GM20431 (cell line): Measurements from ENCODE around the gene SLC51A.
"Not testable (repeated sequence)": the region's sequence is repeated elsewhere in the genome, so short reads cannot be mapped to it uniquely, and the experiment has no call there.

Experiments
- in situ Hi-C: fragments of 300-500 bp; cut with MseI, MboI; formaldehyde crosslinking; loops from one replicate; pipeline ENCODE4 v1.15.0; 2020; ENCODE audit warnings: low sequenced_read_pairs; ENCODE audit not compliant: unreplicated experiment

Gene SLC51A

GRCh38 chr3:196216089-196216564 lies at the start of gene SLC51A:
TSS of gene SLC51A (plus strand) at chr3:196216534. CDS start at chr3:196216713, 179 bp downstream.
- in situ Hi-C loops: no loop called here

DNA sequence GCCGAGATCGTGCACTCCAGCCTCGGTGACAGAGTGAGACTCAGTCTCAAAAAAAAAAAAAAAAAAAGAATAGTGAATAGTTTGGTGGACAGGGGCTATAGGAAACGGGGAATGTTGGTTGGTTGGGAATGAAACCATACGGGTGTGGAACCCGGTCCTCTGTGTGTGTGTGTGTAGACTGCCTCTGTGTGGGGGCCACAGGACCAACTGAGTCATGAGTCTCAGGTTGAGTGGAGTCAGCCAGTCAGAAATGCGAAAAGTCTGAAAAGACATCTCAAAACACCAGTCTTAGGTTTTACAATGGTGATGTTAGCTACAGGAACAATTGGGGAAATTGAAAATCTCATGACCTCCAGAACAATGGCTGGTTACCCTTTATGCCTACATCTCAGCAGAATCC lies 49.6 kb upstream of the SLC51A start:
- in situ Hi-C loops: no loop called here

DNA sequence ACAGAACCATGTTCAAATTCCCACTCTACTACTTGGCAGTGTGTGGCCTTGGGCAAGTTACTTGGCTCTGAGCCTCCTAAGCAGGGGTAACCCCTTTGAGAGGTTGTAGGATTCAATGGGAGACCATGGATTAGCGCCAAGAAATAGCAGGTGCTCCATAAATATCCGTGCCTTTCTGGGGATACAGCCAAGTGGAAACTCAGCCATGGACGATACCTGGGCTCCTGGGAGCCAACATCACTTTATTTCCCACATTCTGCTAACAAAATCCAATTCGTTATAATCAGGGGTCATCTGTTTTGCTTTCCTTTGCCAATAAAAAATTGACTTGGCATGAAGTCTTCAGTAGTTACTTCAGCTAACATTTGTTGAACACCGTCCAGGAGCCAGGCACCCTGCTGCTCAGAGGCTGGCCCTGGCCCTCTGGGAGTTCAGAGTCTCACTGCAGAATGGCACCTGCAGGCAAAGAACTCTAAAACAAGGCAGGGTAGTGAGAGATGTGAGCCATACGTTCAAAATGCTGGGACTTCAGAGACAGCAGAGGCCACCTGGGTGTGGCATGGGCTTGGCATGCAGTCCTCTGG lies 47.4 kb upstream of the SLC51A start:
- in situ Hi-C loops: no loop called here

DNA sequence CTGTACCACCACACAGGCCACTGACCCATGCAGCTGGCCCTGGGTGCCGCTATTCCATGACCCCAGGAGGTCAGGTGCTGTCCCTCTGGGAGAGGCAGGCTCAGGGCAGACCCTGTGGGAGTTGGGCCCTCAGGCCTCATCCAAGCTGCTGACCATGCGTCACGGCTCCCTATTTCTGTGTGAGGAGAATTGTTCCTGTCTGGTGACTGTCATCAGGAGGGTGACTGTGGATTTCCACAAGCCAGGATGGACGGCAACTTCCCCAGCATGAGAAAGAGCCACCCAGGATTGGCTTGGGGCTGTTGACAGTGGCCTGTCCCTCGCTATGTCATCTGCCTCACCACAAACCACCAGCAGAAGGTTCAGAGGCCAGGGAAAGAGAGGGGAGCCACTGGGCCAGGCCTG lies 46.5 kb upstream of the SLC51A start:
- in situ Hi-C loops: no loop called here

GRCh38 chr3:196170296-196170695 lies 46.0 kb upstream of the SLC51A start:
- in situ Hi-C loops: not testable (repeated sequence)

- in situ Hi-C loops: no loop called here
Observed at GRCh38 chr3:196174652-196175051, 41.7 kb upstream of the SLC51A start.

DNA sequence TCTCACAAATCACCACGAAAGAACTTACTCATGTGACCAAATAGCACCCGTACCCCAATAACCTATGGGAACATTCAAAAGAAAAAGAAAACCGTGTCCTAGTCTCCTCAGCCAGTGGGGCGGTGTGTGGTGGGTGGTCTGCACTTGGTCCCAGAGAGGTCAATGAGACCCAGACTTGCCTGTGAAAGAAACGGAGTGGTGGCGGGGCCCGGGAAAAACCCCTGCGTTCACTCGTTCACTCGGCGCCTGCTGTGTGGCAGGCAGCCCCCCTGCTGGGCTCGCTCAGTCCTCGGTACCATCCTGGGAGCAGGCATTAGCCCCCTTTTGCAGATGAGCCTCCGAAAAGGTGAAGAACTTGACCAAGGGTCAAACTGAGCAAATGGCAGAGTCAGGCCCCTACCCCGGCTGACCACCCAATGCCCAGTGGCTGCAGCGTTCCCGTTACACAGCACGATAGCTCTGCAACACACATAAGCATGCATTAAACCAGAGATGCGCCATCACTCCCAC lies 41.2 kb upstream of the SLC51A start:
- in situ Hi-C loops: no loop called here

GRCh38 chr3:196175722-196176121 lies 40.6 kb upstream of the SLC51A start:
- in situ Hi-C loops: no loop called here

GRCh38 chr3:196177567-196177966 lies 38.8 kb upstream of the SLC51A start:
- in situ Hi-C loops: no loop called here

GRCh38 chr3:196177967-196178366 lies 38.4 kb upstream of the SLC51A start:
- in situ Hi-C loops: no loop called here

DNA sequence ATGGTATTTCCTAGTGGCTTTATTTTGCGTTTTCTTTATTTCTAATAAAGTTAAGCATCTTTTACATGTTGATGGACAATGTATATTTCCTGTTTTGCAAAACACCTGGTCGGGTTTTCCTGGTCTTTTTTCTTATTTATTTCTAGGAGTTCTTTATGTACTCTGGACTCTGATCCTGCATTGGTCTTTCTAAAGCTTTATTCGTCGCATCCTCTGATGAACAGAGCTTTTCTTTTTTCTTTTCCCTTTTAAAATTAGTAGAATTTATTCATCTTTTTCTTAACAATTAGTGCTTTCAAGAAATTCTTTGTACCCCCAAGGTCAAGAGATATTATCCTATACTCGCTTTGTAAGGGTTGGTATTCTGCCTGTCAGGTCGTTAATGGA lies 37.3 kb upstream of the SLC51A start:
- in situ Hi-C loops: no loop called here

- in situ Hi-C loops: no loop called here
Observed at GRCh38 chr3:196179380-196180308, 36.7 kb upstream of the SLC51A start.

GRCh38 chr3:196180346-196180745 lies 36.0 kb upstream of the SLC51A start:
- in situ Hi-C loops: no loop called here

- in situ Hi-C loops: no loop called here
Observed at GRCh38 chr3:196181127-196181546, 35.2 kb upstream of the SLC51A start.

DNA sequence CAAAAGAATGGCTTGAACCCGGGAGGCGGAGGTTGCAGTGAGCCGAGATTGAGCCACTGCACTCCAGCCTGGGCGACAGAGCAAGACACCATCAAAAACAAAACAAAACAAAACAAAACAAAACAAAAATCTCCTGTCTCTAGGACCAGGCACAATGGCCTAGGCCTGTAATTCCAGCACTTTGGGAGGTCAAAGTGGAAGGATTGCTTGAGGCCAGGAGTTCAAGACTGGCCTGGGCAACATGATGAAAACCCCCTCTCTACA lies 32.2 kb upstream of the SLC51A start:
- in situ Hi-C loops: not testable (repeated sequence)

DNA sequence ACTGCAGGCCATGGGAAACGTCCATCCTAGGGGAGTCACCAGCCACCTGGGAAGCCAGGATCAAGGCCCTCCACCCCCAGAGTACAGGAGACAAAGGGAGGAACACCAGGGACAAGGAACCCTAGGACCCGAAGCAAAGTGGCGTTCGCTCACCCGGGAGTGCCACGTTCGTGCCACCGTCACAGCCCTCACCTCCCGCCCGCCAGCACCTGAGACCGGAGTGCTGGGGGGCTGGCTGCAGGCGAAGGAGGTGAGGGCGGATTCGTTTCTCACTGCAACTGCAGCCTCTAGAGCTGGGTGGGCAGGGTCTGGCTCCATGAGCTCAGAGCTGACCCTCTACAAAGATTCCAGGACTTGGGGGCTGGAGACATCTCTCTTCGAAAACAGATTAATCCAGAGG lies 31.5 kb upstream of the SLC51A start:
- in situ Hi-C loops: no loop called here

- in situ Hi-C loops: no loop called here
Observed at GRCh38 chr3:196186651-196187573, 29.4 kb upstream of the SLC51A start.

- in situ Hi-C loops: loop anchor here (10.0 kb wide), 1 partner anchor 115 kb away; no protein-coding TSS in a partner anchor
Observed at GRCh38 chr3:196189566-196190347, 26.6 kb upstream of the SLC51A start.

- in situ Hi-C loops: loop anchor here (10.0 kb wide), 1 partner anchor 117 kb away; no protein-coding TSS in a partner anchor
Observed at GRCh38 chr3:196192036-196192523, 24.3 kb upstream of the SLC51A start.
